Neuronal stem cell (in vitro differentiated cells): Measurements from ENCODE around the gene ZNG1F.
"Not testable (repeated sequence)": the region's sequence is repeated elsewhere in the genome, so short reads cannot be mapped to it uniquely, and the experiment has no call there.

ENCODE experiments used
- DNase-seq: peaks from one replicate; pipeline ENCODE4 v3.0.0-alpha.2; 2013; ENCODE audit warnings: low spot score
- H2AFZ ChIP-seq: one replicate; pipeline ENCODE4 v1.6.1; 2013; ENCODE audit warnings: mild to moderate bottlenecking, low read length, inconsistent platforms
- H2AK5ac ChIP-seq: 2 replicates; pipeline ENCODE4 v1.6.1; 2013; ENCODE audit warnings: low read depth, mild to moderate bottlenecking, inconsistent platforms, low read length, moderate library complexity, mixed read lengths
- H2BK120ac ChIP-seq: 2 replicates; pipeline ENCODE4 v1.6.1; 2013; ENCODE audit warnings: low read depth, mild to moderate bottlenecking, inconsistent platforms, low read length, moderate library complexity, mixed read lengths
- H2BK12ac ChIP-seq: one replicate; pipeline ENCODE4 v1.6.1; 2013; ENCODE audit warnings: low read length, inconsistent platforms
- H2BK15ac ChIP-seq: 2 replicates; pipeline ENCODE4 v1.6.1; 2013; ENCODE audit warnings: mild to moderate bottlenecking, low read length, inconsistent platforms, mixed read lengths
- H2BK5ac ChIP-seq: one replicate; pipeline ENCODE4 v1.6.1; 2013; ENCODE audit warnings: inconsistent platforms, mild to moderate bottlenecking, low read length, moderate library complexity
- H3K14ac ChIP-seq: one replicate; pipeline ENCODE4 v1.6.1; 2013; ENCODE audit warnings: low read length, inconsistent platforms
- H3K18ac ChIP-seq: 2 replicates; pipeline ENCODE4 v1.6.1; 2013; ENCODE audit warnings: low read length, inconsistent platforms
- H3K23ac ChIP-seq: 2 replicates; pipeline ENCODE4 v1.6.1; 2013; ENCODE audit warnings: low read depth, mild to moderate bottlenecking, mixed read lengths, low read length, inconsistent platforms; ENCODE audit not compliant: poor library complexity
- H3K27ac ChIP-seq: replicated peaks from 3 replicates; pipeline ENCODE4 v1.5.1; 2013; ENCODE audit warnings: low read length, inconsistent platforms
- H3K27me3 ChIP-seq, 3 experiments: 2 replicates each; pipeline ENCODE4 v1.6.1; 2013; ENCODE audit warnings: low read length in 3 of 3, mild to moderate bottlenecking in 2 of 3, inconsistent platforms in 1 of 3, low read depth in 1 of 3, mixed read lengths in 1 of 3, moderate library complexity in 1 of 3; ENCODE audit not compliant: control insufficient read depth in 3 of 3, insufficient read depth in 3 of 3
- H3K36me3 ChIP-seq, 2 donors: replicated peaks in 1 of 2; 2 replicates each; pipeline ENCODE4 v1.6.1; 2013; ENCODE audit warnings: low read length in 2 of 2; ENCODE audit not compliant: control insufficient read depth in 2 of 2, insufficient read depth in 2 of 2
- H3K4ac ChIP-seq: 2 replicates; pipeline ENCODE4 v1.6.1; 2013; ENCODE audit warnings: inconsistent platforms, mild to moderate bottlenecking, low read length, moderate library complexity
- H3K4me1 ChIP-seq, 2 donors: 1 replicate in 1 of 2; 2 replicates in 1 of 2; pipeline ENCODE4 v1.6.1; 2013; ENCODE audit warnings: low read length in 2 of 2, low read depth in 1 of 2; ENCODE audit not compliant: control insufficient read depth in 2 of 2, insufficient read depth in 1 of 2
- H3K4me2 ChIP-seq: one replicate; pipeline ENCODE4 v1.6.1; 2013; ENCODE audit warnings: mild to moderate bottlenecking, low read length, inconsistent platforms; ENCODE audit not compliant: insufficient read depth, poor library complexity, severe bottlenecking
- H3K4me3 ChIP-seq, 2 donors: 2 replicates each; pipeline ENCODE4 v1.5.1; 2013; ENCODE audit warnings: low read length in 2 of 2, mild to moderate bottlenecking in 2 of 2, inconsistent platforms in 1 of 2, moderate library complexity in 1 of 2
- H3K79me1 ChIP-seq: one replicate; pipeline ENCODE4 v1.6.1; 2013; ENCODE audit warnings: low read depth, mild to moderate bottlenecking, inconsistent platforms, low read length, moderate library complexity
- H3K9ac ChIP-seq: one replicate; pipeline ENCODE4 v1.6.1; 2013; ENCODE audit warnings: mild to moderate bottlenecking, low read depth, low read length, inconsistent platforms; ENCODE audit not compliant: poor library complexity
- H3K9me3 ChIP-seq, 2 donors: replicated peaks in 1 of 2; 2 replicates each; pipeline versions ENCODE3 to v1.6.1; 2013; ENCODE audit warnings: low read length in 2 of 2, mild to moderate bottlenecking in 2 of 2, inconsistent platforms in 1 of 2, low read depth in 1 of 2, mixed read lengths in 1 of 2, moderate library complexity in 1 of 2; ENCODE audit not compliant: control insufficient read depth in 2 of 2, insufficient read depth in 1 of 2
- H4K8ac ChIP-seq: one replicate; pipeline ENCODE4 v1.6.1; 2013; ENCODE audit warnings: low read depth, mild to moderate bottlenecking, inconsistent platforms, low read length, moderate library complexity
- H4K91ac ChIP-seq: one replicate; pipeline ENCODE4 v1.6.1; 2013; ENCODE audit warnings: low read length, low read depth, mild to moderate bottlenecking, inconsistent platforms; ENCODE audit not compliant: poor library complexity
- whole genome bisulfite sequencing, 2 donors: extraction: QIAGEN DNeasy Blood & Tissue Kit; methylation state at CpG; one replicate each; pipeline ENCODE4 v1.1.7; 2013; ENCODE audit warnings: missing lambda C conversion rate in 2 of 2, mixed read lengths in 1 of 2; ENCODE audit not compliant: insufficient read length in 2 of 2, insufficient replicate concordance in 1 of 2; ENCODE audit errors: extremely low coverage in 2 of 2; 5-methylcytosine and 5-hydroxymethylcytosine counted together

The ZNG1F gene

GRCh38 chr9:41150116-41150515 lies 39.0 kb downstream of the ZNG1F start:
- not testable (repeated sequence) for H3K4me3 ChIP-seq, H2BK120ac ChIP-seq, DNase-seq, H3K4me2 ChIP-seq, H3K18ac ChIP-seq, H2AFZ ChIP-seq, H3K4me1 ChIP-seq, H3K36me3 ChIP-seq, H3K27me3 ChIP-seq, H3K9me3 ChIP-seq, H3K79me1 ChIP-seq, H2AK5ac ChIP-seq, H2BK5ac ChIP-seq, H3K9ac ChIP-seq, H3K27ac ChIP-seq, H2BK12ac ChIP-seq, H4K91ac ChIP-seq, H4K8ac ChIP-seq, H3K14ac ChIP-seq, H3K4ac ChIP-seq, H2BK15ac ChIP-seq, H3K23ac ChIP-seq
- WGBS, 2 donors = no CpG with 5 or more reads among the region's 18 CpGs

- H2BK120ac ChIP-seq, H3K4me3 ChIP-seq, H3K23ac ChIP-seq, H4K91ac ChIP-seq, H4K8ac ChIP-seq, H3K27me3 ChIP-seq, DNase-seq, H3K36me3 ChIP-seq, H2BK5ac ChIP-seq, H3K27ac ChIP-seq, H3K9ac ChIP-seq, H2BK12ac ChIP-seq, H3K9me3 ChIP-seq, H3K18ac ChIP-seq, H2BK15ac ChIP-seq, H3K14ac ChIP-seq, H3K4ac ChIP-seq, H3K79me1 ChIP-seq, H3K4me2 ChIP-seq, H2AFZ ChIP-seq, H3K4me1 ChIP-seq, H2AK5ac ChIP-seq: not testable (repeated sequence)
- WGBS, 2 donors = no CpG with 5 or more reads among the region's 2 CpGs
Measured at GRCh38 chr9:41141878-41142277, 47.2 kb downstream of the ZNG1F start.

GRCh38 chr9:41128581-41128980 lies 60.5 kb downstream of the ZNG1F start, which contains the start of gene FOXD4L6:
Gene FOXD4L6, minus strand, starts transcription at chr9:41128681. Its CDS starts 298 bp downstream, at chr9:41128383.
- H3K18ac ChIP-seq, H2BK15ac ChIP-seq, H3K4ac ChIP-seq, H2AFZ ChIP-seq, H4K8ac ChIP-seq, H3K9ac ChIP-seq, H2AK5ac ChIP-seq, H3K4me2 ChIP-seq, H3K4me3 ChIP-seq, DNase-seq, H3K36me3 ChIP-seq, H3K27ac ChIP-seq, H3K79me1 ChIP-seq, H4K91ac ChIP-seq, H3K27me3 ChIP-seq, H3K4me1 ChIP-seq, H2BK5ac ChIP-seq, H3K14ac ChIP-seq, H2BK120ac ChIP-seq, H3K9me3 ChIP-seq, H2BK12ac ChIP-seq, H3K23ac ChIP-seq: not testable (repeated sequence)
- WGBS, 2 donors = no CpG with 5 or more reads among the region's 15 CpGs

- H3K23ac ChIP-seq, H3K4me2 ChIP-seq, H2AFZ ChIP-seq, H3K79me1 ChIP-seq, H3K9ac ChIP-seq, H2BK120ac ChIP-seq, H2BK15ac ChIP-seq, H2AK5ac ChIP-seq, H2BK5ac ChIP-seq, H3K27me3 ChIP-seq, H4K91ac ChIP-seq, H3K36me3 ChIP-seq, H3K4ac ChIP-seq, DNase-seq, H3K4me1 ChIP-seq, H3K4me3 ChIP-seq, H4K8ac ChIP-seq, H3K14ac ChIP-seq, H2BK12ac ChIP-seq, H3K9me3 ChIP-seq, H3K27ac ChIP-seq, H3K18ac ChIP-seq: not testable (repeated sequence)
- WGBS, 2 donors = no CpG with 5 or more reads among the region's 45 CpGs
Measured at GRCh38 chr9:41126746-41127446, 62.2 kb downstream of the ZNG1F start.
